K562 (cell line): ENCODE data around the gene MEGF9. TPM values are rescaled to one million over a fixed set of nuclear protein-coding genes. Genes with fewer than 3 reads are reported as not detected.

Experiments
- ATAC-seq: fragments of 200-7000 bp; cut with Tn5 transposase; 3 replicates; pipeline ENCODE4 v1.9.1; 2020; ENCODE audit warnings: moderate library complexity
- BruUV-seq: library from RNA; stranded (reverse); fragments of 400-500 nt; replicated peaks from 2 replicates; lab custom pipeline; 2021; lab: Mats Ljungman, UMichigan
- CTCF ChIA-PET: fragments of 300-600 bp; formaldehyde crosslinking; extraction: SDS; loops from one replicate; lab custom pipeline; 2021; ENCODE audit warnings: low intra/inter-chr PET ratio; lab: Yijun Ruan, JAX
- POLR2A ChIA-PET: fragments of 300-600, 350-650 bp; sonication (Branson Sonifier 250); formaldehyde crosslinking; extraction: SDS; loops from one replicate; lab custom pipeline; 2021; ENCODE audit warnings: antibody characterized with exemption, inconsistent platforms; lab: Yijun Ruan, JAX
- DNase-seq, 4 experiments: peaks; one replicate each; pipeline versions ENCODE4 v3.0.0 to v3.0.0-alpha.2; 2011 to 2018; ENCODE audit warnings: low spot score in 3 of 4, mixed read lengths in 3 of 4; ENCODE audit errors: extremely low read depth in 1 of 4
- FAIRE-seq: peaks from 2 replicates; lab custom pipeline; 2011; peaks lifted over from hg19 to GRCh38; lab: Jason Lieb, UNC
- H2AFZ ChIP-seq: 2 replicates; pipeline ENCODE4 v1.6.0; 2011; ENCODE audit warnings: low read depth, low read length, control low read depth, inconsistent platforms
- H3K27ac ChIP-seq: fragments of 200-600 bp; 3 replicates; pipeline ENCODE4 v1.8.0; 2011; ENCODE audit warnings: low read depth, mild to moderate bottlenecking, control low read depth, inconsistent platforms, low read length, moderate library complexity, mixed read lengths; ENCODE audit errors: extremely low read depth
- H3K27me3 ChIP-seq, 2 experiments: fragments of 300-600 bp in 1 of 2; 2 replicates in 1 of 2; 3 replicates in 1 of 2; pipeline versions ENCODE4 v1.6.0 to v1.8.0; 2011; ENCODE audit warnings: inconsistent platforms in 2 of 2, low read length in 2 of 2, mild to moderate bottlenecking in 1 of 2, mixed read lengths in 1 of 2, moderate library complexity in 1 of 2; ENCODE audit not compliant: control insufficient read depth in 2 of 2, insufficient read depth in 2 of 2
- H3K36me3 ChIP-seq: fragments of 300-600 bp; 3 replicates; pipeline ENCODE4 v1.8.0; 2011; ENCODE audit warnings: mild to moderate bottlenecking, low read length, inconsistent platforms; ENCODE audit not compliant: control insufficient read depth, insufficient read depth
- H3K4me1 ChIP-seq, 2 experiments: fragments of 200-600 bp in 1 of 2; replicated peaks in 1 of 2; 2 replicates in 1 of 2; 3 replicates in 1 of 2; pipeline versions ENCODE4 v1.5.1 to v1.8.0; 2011; ENCODE audit warnings: inconsistent platforms in 2 of 2, low read length in 2 of 2, mild to moderate bottlenecking in 1 of 2, mixed read lengths in 1 of 2, moderate library complexity in 1 of 2; ENCODE audit not compliant: control insufficient read depth in 2 of 2, insufficient read depth in 2 of 2
- H3K4me2 ChIP-seq: 2 replicates; pipeline ENCODE4 v1.6.1; 2011; ENCODE audit warnings: low read length, control low read depth, inconsistent platforms, mixed read lengths; ENCODE audit not compliant: insufficient read depth
- H3K4me3 ChIP-seq: fragments of 200-600 bp; sonication (generic), shearing (Covaris generic); 2 replicates; pipeline ENCODE4 v1.5.1; 2016; ENCODE audit warnings: control low read depth, inconsistent platforms
- H3K79me2 ChIP-seq: fragments of 200-600 bp; 3 replicates; pipeline ENCODE4 v1.8.0; 2011; ENCODE audit warnings: low read length, inconsistent platforms; ENCODE audit not compliant: control insufficient read depth, insufficient read depth
- H3K9ac ChIP-seq, 2 experiments: 2 replicates each; pipeline versions ENCODE4 v1.6.0 to v1.6.1; 2011; ENCODE audit warnings: low read depth in 2 of 2, low read length in 2 of 2, control low read depth in 1 of 2, inconsistent platforms in 1 of 2, mild to moderate bottlenecking in 1 of 2, mixed read lengths in 1 of 2; ENCODE audit not compliant: insufficient read depth in 1 of 2
- H3K9me1 ChIP-seq: one replicate; pipeline ENCODE4 v1.6.0; 2011; ENCODE audit warnings: inconsistent platforms, mild to moderate bottlenecking, low read length, moderate library complexity; ENCODE audit not compliant: control insufficient read depth, insufficient read depth
- H3K9me3 ChIP-seq: replicated peaks from 2 replicates; pipeline ENCODE4 v1.5.1; 2011; ENCODE audit warnings: low read depth, low read length, inconsistent platforms; ENCODE audit not compliant: control insufficient read depth, insufficient read depth
- H4K20me1 ChIP-seq: replicated peaks from 2 replicates; pipeline ENCODE4 v1.6.1; 2011; ENCODE audit warnings: low read length, inconsistent platforms, mixed read lengths; ENCODE audit not compliant: control insufficient read depth, insufficient read depth
- BACH1 ChIP-seq: fragments of 200-800 bp; sonication (Bioruptor generic); IDR thresholded peaks from 2 replicates; pipeline ENCODE4 v1.6.1; 2016; ENCODE audit warnings: missing genetic modification characterization, missing compliant biosample characterization
- CBFA2T2 ChIP-seq: fragments of 450-650 bp; conservative IDR thresholded peaks from 2 replicates; pipeline ENCODE4 v1.6.1; 2017; ENCODE audit warnings: mild to moderate bottlenecking
- GTF3C2 ChIP-seq: IDR thresholded peaks from 3 replicates; pipeline ENCODE4 v1.6.1; 2011; ENCODE audit warnings: borderline replicate concordance, mild to moderate bottlenecking, moderate library complexity; ENCODE audit not compliant: insufficient read length; ENCODE audit errors: extremely low read depth
- KDM1A ChIP-seq, 2 experiments: fragments of 450-650 bp; IDR thresholded peaks; 2 replicates each; pipeline ENCODE4 v1.6.1; 2016; ENCODE audit warnings: mild to moderate bottlenecking in 2 of 2
- MYBL2 ChIP-seq, 2 experiments: fragments of 450-650 bp in 1 of 2; sonication (generic) in 1 of 2; formaldehyde crosslinking in 1 of 2; IDR thresholded peaks; 2 replicates each; pipeline versions ENCODE4 v1.6.1 to v1.8.1; 2017 to 2022; ENCODE audit warnings: borderline replicate concordance in 1 of 2, inconsistent platforms in 1 of 2, low read depth in 1 of 2, mild to moderate bottlenecking in 1 of 2, missing genetic modification reagents in 1 of 2, moderate library complexity in 1 of 2
- ZBTB34 ChIP-seq: fragments of 250-450 bp; sonication (Bioruptor Pico); IDR thresholded peaks from 2 replicates; pipeline ENCODE4 v1.8.0; 2021; ENCODE audit warnings: mild to moderate bottlenecking, moderate library complexity
- ZNF175 ChIP-seq: fragments of 200-800 bp; sonication (Bioruptor generic); IDR thresholded peaks from 2 replicates; pipeline ENCODE4 v1.6.1; 2016; ENCODE audit warnings: low read depth, mild to moderate bottlenecking, missing genetic modification characterization, missing compliant biosample characterization
- WGBS: fragments of 100-300 bp; shearing (Covaris generic); methylation state at CpG from one replicate; pipeline ENCODE4 v1.1.6; 2016; ENCODE audit warnings: low coverage, mixed read lengths; ENCODE audit not compliant: insufficient coverage; ENCODE audit errors: missing lambda C conversion rate; 5-methylcytosine and 5-hydroxymethylcytosine counted together
- in situ Hi-C: fragments of 300-500 bp; cut with MboI; formaldehyde crosslinking; loops from 4 replicates; pipeline ENCODE4 v1.15.0; 2018; ENCODE audit warnings: inconsistent platforms, mixed read lengths
- intact Hi-C: fragments of 100-400 bp; cut with micrococcal nuclease; formaldehyde crosslinking; loops from 2 replicates; pipeline ENCODE4 v1.14.2; 2022
- polyA plus RNA-seq, 8 experiments: library from polyadenylated mRNA; depleted of rRNA in 4 of 8; stranded (reverse) in 5 of 8; unstranded in 3 of 8; fragments of >200 nt; fragmentation: Nextera tagmentation in 2 of 8; fragmentation: Illumina TruSeq in 1 of 8; extraction: Ambion mirVana in 2 of 8; extraction: Trizol in 1 of 8; gene quantifications; 2 replicates each; pipeline versions ENCODE4 v1.2.1 to v1.2.3, GENCODE V29; 2011 to 2014; ENCODE audit warnings: inconsistent platforms in 1 of 8, missing spikeins in 1 of 8
- total RNA-seq, 7 experiments: library from RNA; depleted of rRNA in 6 of 7; stranded (reverse); fragments of >200 nt in 6 of 7; fragmentation: Illumina TruSeq in 2 of 7; extraction: Trizol in 2 of 7; gene quantifications; 2 replicates each; pipeline versions ENCODE4 v1.2.1 to v1.2.3, GENCODE V29; 2011 to 2021; ENCODE audit warnings: low replicate concordance in 1 of 7

Gene MEGF9
- total and polyA plus RNA-seq, 9 of the 15 experiments (the other 6 are each of a cell fraction or from before 2014, with no cell fraction given) = 2.1 to 6.2 (median 3.8) TPM

- WGBS = 33% methylated on average over 2 of the region's 2 CpGs
Observed at GRCh38 chr9:120557205-120557604, 157.1 kb downstream of the MEGF9 start.

More at GRCh38 chr9:120557205-120557604, 157.1 kb downstream of the MEGF9 start:
- Histone ChIP-seq H3K9me3 (no peaks in the 10 kb centered on the region), H3K4me1 (peaks cover 0 to 4% of the 10 kb centered on the region in 2 experiments; a peak in 1 of 5 replicates), H2AFZ (no peak overlapping the region), H3K27ac (no peak overlapping the region), H3K79me2 (peaks cover 20% of the 10 kb centered on the region), H3K36me3 (peaks cover 49% of the 10 kb centered on the region), H3K9me1 (no peaks in the 10 kb centered on the region), H3K4me2 (no peak overlapping the region), H4K20me1 (no peaks in the 10 kb centered on the region), H3K9ac (no peak overlapping the region), H3K4me3 (no peak overlapping the region), H3K27me3 (no peaks in the 10 kb centered on the region)
- no TSS peak for BruUV-seq
- ChIA-PET POLR2A (no interaction called here), CTCF (no interaction called here)
- no peak for TF ChIP-seq MYBL2 (IDR thresholded peaks at IDR 0.05; ENCODE audit: low read depth)
- no peak for TF ChIP-seq MYBL2 (CRISPR knock-in tag; IDR thresholded peaks at IDR 0.05; ENCODE audit: borderline replicate concordance)
- TF ChIP-seq BACH1 = no peak
- no peak for TF ChIP-seq CBFA2T2
- TF ChIP-seq ZNF175 = no peak
- no peak for TF ChIP-seq ZBTB34 (CRISPR knock-in tag)
- TF ChIP-seq KDM1A (IDR thresholded peaks at IDR 0.05) = no peak
- TF ChIP-seq GTF3C2 = no peak
- no peak for ATAC-seq
- DNase-seq = no peak
- in situ Hi-C loops = no loop called here
- FAIRE-seq = no peak
- intact Hi-C loops = no loop called here
